NCI-H2196 (cell line): ENCODE measurements around the gene IRX2.
A peak's percentile ranks its signal among the peaks of the same experiment; 100 is the strongest.

Source experiments
- DNase-seq: peaks from one replicate; lab custom pipeline; 2025; ENCODE audit not compliant: unreplicated experiment; lab: John Stamatoyannopoulos, UW

IRX2 gene

DNA sequence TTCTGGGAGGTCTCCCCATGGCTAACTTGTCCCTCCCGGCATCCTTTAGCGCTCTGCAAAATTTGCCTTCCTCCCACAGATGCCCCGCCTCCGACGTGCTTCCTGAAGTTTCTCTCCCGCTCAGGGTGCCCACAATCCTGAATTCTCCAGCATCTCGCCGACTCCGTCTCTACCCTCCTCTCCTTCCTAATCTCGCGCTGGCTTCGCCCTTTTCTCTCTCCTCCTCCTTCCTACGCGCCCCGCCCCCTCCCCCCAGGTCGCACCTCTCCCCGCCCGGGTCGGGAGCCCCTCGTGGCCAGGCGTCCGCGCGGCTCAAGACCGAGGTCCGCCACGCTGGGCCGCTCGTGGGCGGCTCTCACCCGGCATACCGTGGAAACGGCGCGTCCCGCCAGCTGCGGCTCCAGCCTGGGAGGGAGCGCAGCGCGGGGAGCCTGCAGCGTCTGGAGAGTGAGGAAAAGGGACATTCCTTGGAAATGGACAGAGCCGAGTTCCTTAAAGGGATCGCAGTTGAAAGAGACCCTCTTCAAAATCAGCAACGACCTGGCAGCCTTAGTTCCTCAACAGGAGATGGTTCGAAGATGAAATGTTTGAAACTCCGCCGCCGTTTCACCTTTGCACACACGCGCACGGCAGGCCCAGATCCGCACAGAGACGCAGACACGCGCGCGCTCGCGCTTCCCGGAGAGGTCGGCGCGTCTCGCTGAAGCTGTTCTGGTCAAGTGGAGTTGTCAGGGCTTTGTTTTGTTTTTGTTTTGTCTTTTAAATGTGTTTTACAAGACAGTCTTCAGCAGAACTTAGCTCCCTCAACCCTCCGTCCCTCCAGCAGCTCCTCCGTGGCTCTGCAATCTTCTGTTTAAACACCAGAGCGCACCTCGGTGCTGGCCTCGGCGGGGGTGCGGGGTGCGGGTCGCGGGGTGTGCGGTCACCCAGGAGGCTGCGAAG, 5.0 kb upstream of the IRX2 start:
- no peak for DNase-seq

DNA sequence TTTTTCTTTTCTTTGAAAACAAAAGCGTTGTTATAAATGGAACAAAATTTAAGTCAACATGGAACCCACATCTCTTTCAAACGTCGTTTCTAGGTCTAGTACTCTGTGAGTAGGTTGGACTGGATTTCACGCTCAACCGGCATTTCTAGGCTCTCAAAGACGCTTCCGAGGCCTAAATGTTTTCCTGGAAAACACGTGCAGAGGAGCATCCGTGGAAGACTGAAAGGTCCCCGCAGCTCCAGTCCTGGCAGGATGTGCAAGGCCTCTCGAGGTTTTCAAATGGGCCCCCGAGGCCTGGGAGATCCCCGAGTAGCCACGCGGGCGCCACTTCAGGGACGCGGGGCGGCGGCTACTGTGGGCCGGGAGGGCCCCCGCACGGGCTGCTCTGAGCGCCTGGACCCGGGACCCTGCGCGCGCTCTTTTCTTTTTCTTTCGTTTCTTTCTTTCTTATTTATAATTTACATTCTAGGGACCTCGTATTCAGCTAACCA, 4.2 kb upstream of the IRX2 start:
- DNase-seq, result no peak

DNA sequence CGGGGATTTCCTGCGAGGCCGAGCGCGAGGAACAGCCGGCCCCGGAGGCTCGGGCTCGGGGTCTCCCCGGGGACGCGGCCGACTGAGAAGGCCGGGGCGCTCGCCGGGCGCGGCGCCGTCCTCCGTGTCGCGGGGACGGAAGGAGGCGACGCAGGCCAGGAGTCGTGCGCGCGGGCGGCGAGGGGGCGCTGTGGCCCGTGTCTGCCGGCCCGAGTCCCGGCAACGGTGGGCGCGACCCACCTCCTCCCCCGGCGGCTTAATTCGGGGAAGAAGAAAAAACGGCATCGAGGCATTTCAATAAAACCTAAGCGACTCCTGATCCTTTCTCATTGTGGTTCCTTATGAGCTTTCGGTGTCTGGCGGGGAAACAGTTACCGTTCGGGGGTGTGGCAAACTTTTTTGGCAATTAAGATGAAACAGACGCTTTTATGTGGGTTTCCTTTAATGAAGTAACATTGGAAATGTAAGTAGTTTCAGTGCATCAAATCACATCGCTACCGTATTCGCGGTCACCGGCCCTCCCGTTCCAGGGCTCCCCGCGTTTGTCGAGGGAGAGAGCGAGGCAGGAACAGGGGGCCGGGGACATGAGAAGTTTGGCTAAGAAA, 3.7 kb upstream of the IRX2 start:
- no peak for DNase-seq

DNA sequence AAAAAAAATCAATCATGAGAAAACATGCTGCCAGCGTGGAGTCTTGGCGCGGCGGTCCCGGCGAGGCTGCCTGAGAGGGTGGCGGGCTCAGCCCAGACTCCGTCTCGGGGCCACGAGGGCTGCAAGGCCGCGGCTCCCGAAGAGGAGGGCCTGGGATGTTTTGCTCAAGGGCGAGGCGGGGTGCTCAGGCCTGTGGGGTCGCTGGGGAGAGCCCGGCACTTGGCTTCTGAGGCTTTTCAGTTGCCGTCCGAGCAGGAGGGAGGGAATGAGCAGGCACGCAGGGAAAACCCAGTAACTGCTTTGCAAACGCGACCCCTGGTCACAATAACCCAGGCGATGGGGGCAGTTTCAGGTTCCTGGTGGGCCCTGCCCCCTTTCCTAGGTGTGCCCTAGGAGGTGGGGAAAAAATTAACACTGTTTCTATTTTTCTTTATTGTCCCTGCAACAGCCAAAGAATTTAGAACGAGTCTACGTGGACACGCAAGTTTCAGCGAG, 3.2 kb upstream of the IRX2 start:
- DNase-seq, result no peak

DNA sequence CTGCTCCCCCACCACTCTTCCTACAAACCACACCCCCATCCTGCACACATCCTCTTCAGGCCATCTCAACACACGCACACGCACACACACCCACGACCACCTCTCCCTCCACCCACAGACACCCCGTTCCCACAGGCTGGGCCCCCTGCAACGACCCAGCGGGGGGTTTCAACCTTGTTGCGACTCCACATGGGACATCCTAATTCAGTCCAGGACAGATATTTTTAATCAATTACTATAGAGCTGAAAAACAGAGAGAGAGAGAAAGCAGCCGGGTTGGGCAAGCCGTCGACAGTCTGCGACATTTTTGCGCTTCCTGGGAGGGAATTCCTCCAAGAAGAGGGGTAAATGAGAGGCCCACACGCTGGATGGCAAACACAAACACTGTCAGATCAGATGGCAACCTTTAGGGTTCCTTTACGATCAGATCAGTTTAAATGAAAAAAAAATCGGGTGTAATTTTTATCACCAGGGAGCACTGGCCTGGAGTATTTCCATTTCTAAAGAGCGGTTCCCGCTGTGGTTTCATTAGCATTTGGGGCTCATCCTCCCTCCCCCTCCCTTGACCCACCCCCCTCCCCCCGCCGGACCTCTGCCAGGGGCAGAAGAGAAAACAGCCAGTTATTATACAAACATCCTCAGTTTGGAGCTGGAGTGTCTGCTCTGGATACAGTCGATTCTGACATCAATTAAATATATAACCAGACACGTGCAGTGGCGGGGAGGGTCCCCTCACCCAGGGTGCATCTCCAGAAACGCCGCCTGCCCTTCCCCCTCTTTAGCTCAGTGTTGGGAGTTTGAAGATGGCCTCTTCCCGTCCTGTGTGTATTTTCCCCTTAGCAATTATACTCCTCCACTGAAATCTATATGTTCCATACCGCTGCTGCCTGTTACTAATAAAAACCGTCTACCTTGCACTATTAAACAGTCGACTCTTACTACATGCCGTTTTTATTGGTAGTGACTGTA, 2.3 kb upstream of the IRX2 start:
- DNase-seq, result no peak

DNA sequence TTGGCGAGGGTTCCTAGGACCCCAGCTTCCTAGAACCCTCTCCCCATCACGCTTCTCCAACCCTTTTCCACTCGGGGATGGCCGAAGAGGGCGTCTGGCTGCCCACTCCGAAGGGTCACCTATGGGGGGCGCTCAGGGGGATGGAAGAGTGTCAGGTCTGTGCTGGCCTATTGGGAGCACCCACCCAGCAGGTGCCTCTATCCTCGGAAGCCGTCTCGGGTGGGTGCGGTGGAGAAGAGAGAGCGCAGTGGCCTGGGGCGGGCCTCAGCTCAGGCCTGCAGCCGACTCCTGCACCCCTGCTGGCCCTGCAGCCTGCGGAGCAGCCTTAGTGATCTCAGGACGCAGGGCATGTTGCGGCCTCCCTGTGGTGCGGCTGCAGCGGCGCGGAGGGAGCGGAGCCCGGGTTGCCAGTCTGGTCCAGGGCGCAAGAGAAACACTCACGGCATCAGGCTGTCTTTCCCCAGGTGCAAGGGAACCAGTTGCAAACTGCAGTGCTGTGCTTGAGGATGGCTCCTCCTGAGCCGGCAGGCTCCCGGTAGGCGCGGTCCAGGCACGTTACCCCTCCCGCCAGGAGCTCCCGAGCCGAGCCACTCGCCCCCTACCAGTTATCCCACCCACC, 1.5 kb upstream of the IRX2 start:
- DNase-seq, result no peak

DNA sequence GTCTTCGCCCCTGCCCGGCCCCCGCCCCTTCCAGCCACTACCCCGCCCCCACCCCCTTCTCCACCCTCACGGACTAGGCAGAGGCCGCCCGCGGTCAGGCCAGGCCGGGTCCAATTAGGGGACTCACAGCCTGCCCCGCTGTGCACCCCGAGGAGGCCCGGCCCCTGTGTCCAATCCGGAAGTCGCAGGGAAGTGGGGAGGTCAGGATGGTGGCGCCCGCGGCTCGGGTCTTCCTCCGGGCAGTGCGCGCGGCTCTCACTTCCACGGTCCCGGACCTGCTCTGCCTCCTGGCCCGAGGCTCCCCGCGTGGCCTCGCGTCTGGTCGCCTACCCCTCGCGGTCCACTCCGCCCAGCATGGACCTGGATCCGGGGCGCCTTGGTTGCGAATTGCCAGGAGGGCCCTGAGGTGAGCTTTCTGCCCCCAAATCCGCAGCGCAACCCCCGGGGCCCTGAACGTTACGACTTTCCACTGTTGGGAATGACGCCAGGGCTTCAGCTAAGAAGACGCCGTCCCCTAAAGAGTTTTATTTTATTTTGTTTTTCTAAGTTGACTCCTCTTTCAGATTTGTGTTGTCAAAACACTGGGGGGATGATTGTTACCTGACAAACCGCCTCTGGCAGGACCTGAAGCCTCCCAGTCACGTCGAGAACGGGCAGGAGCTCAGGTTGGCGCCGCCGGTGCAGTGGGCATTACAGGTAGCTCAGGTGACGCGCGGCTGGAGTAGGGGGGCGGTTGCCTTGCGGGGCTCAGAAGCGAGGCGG, 763 bp upstream of the IRX2 start:
- peak; percentile 50 for DNase-seq

DNA sequence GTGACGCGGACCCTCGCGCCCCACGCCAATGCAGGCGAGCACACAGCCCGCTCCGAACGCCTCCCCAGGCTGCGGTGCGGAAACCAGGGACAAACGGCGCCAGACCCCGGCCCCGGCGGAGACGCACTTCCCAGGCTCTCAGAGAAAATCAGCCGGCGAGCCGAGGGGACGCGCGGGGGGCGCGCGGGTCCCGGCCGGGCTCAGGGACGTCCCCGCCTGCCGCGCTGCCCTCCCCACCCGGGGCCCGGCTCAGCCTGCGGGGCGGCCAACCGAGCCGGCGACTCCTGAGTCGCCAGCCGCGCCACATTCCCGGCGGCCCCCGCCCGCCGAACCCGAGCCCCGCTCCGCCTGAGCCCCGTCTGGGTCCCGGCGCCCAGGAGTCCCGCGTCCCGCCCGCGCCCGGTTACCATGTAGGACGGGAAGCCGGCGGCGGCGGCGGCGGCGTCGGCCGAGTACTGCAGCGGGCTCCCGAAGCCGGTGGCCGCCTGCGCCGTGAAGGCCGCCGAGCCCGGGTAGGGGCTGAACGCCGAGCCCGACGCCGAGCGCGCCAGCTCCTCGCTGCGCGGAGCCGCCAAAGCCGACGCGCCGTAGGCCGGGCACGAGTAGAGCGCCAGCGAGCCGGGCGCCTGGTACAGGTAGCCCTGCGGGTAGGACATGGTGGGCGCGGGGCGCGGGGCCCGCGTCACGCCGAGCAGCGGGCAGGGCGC, 566 bp downstream of the IRX2 start:
- peak; percentile 51 for DNase-seq

DNA sequence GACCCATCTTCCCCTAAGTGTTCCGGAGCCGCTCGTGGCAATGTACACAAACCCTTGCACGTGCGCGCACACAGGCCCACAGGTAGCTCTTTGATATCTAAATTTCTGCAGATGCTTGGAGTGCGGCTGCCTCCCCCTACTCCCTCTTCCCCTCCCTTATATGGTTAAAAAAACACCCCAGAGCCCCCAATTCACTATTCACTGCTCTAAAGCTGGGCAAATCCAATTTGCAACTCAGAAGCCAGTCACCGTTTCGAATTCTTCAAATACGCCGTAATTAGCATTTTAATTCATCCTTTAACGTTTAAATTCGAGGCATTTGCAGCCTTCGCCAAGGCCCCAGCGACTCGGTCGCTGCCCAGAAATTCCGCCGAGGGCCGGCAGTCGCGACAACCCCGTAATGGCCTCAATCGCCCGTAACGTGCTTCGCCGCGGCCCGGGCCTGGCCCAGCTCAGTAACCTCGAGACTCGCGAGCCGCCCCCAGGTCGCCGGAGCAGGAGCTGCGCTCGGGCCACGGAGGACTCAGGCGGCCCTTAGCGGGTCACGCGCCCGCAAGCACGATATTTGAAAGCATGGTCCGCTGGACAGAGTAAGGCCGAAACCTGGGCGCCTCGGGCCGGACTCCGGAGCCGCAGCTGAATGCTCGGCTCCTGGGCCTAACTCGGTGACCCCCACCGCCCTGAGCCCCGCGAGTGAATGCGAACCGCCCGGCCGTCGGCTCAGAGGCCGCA, 1.3 kb downstream of the IRX2 start:
- no peak for DNase-seq

DNA sequence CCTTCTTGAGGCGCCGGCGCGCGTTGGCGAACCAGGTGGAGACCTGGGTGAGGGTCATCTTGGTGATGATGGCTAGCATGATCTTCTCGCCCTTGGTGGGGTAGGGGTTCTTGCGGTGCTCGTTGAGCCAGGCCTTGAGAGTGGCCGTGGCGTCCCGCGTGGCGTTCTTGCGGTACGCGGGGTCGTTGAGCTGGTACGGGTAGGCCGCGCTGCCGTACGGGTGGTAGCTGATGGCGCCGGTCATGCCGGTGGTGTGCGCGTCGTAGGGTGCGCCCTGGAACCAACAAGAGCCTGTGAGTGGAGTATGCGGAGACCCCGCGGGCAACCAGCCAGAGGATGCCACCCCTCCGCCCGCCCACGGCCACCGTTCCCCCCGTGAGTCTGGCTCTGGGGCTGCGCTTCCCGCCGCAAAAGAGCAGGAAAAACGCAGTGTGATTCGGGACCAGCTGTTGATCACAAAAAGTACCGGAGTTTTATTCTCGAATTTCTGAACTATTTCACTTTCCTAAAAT, 1.9 kb downstream of the IRX2 start:
- no peak for DNase-seq

DNA sequence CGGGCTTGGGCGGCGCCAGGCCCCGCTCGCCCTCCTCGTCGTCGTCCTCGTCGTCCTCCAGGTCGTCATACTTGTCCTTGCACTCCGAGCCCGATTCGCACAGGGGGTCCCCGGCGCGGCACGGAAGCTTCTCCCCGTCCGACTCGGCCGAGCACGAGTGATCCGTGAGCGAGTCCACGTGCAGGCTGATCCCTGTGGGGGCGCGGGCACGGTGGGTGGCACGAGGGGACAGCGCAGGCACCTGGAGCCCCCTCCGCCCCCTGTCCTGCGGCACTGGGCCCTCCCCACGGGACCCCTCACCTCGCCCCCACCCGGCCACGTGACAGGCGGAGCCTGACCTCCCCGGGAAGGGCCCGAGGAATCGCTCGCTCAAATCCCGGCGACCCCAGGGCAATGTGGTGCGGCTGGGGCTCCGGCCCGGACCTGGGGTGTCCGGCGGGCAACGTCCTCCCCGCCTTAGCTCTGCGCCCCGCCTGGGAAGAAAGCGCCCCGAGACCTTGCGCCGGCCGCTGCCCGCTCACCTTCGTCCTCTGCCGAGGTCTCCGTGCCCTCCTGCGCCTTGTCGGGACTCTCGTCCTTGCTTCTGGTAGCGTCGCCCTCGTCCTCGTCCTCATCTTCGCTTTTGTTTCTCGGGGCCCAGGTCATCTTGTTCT, 2.5 kb downstream of the IRX2 start:
- DNase-seq, result no peak

DNA sequence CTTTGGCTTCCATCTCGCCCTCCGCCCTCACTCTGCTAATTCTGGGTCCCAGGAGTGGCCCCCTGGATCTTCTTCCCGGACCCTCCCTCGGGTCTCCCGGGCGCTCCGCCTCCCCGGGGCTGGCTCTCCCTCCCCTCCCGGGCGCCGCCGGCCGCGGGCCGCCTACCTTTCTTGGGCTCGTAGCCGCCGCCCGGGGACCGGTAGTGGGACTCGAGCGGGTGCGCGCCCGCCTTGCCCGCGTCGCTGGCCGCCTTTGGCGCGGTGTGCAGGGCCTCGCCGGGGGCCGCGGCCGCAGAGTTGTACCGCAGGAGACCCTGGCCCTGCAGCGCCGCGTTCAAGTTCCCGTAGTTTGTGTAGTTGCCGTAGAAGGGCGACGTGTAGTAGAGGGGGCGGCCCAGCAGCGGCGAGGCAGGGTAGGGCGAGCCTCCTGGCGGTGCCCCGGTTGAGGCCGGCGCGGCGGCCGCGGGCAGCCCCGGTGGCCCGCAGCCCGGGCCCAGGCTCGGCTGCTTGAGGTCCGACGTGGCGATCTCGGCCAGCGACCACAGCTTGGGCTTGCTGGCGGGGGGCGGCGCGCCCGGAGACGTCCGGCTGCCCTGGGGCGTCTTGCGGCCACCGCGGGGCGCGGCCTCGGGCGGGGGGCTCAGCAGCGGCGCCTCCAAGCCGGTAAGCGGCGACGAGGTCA, 3.2 kb downstream of the IRX2 start:
- DNase-seq, result no peak

DNA sequence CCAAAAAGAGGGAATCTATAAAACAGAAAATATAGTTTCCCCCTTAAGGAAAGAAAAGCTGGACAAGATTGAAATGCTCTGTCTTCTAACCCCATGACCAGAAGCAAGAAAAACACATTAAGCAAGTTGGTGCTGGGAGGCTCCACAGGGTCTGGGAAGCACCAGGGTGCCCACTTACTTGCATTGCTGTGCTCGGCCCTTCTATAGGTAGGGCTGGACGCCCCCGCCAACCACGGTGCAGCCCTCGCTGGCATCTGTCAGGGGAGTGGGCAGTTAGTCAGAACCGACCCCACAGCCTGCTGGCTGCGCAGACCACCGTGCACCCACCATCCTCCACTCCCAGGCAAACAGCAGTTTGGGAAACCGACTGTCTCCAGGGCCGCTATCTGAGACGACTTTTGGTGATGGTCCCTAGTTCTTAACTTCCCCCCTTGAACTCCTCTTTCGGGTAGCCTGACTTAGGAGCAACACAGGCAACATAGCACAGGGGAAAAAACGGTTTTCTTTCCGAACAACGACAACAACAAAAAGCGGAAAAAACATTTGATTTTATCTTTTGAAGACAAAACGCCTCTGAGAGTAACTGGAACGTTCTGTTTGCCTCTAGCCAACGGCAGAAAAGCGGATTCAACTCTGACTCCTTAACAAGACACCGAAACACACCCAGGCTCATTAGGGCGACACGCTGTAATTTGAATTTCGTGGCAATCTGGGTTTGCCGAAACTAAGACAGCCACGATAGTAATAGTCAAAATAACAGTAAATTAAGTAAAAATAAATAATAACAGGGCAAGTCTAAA, 3.9 kb downstream of the IRX2 start:
- no peak for DNase-seq

DNA sequence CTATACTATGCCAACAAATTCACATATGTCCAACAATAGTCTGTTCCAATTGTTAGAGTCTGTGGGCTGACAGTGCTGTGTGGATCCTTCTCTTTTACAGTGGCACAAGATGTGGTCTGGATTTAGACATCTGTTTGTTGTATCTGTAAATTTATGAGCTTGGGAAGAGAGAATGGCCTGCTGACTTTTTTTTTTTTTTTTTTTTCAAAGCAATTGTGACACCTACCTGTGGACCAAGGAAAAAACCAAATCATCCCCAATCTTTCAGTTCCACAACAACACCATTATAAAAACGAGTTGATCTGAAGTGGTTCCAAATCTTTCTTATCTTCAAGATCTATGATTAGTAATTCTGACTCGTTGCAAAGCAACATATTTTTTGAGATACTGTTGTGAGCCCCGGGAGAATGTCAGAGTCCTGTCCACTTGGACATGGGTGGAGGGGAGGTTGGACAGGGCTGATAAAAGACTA, 4.9 kb downstream of the IRX2 start:
- DNase-seq, result peak; percentile 8

DNA sequence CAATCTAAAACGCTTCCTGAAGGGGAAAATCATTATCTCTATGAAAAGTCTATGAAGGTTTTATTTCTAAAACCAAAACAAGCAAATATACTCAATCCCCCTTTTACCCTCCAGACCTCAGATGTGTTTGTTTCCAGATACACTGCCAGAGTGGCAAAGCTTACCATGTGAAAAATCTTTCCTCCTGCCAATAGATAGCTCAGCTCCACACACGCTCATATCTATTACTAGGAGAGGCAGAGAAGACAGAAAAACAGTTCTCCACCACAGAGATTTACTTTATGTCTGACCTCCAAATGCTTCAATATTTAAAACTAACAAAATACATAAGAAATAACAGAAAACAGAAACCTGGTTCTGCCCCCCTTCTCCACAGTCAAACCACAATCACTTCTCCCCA, 7.0 kb downstream of the IRX2 start:
- no peak for DNase-seq

DNA sequence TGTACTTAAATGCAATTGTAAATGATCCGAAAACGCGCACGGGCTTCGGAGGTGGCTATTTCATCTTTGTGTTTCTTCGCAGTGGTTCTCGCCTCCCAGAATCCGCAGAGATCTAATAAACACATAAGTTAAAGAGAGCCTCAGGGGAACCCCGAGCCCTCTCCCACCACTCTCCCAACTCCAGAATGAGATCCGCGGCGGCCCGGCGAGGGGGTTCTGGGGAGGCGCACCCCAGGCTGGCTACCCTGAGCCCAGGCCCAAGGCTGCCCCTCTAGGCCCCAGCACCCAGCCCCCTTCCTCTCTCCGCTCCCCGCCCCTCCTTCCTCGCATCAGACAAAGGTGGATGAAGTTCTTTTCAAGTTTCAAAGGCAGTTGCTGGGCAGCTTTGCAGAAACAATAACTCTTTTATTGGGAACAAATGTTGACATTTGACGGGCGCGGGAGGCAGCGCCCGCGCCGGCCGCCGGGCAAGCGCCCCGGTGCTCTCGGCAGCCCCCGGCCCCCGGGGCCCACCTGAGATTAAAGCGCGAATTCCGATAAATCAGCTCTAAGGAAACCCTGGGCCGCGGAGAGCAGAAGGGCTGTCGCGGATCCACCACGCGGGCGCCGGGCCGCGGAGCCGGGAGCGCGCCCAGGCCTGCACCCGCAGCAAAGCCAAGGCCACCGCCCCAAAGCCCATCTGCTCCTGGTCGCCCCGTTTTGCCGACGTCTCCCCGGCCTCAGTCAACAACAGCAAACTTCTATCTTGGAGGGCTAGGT, 8.4 kb downstream of the IRX2 start:
- DNase-seq, result no peak
